D721Med (cell line): ENCODE measurements around the gene PARP1.

Experiments used
- DNase-seq: peaks from one replicate; pipeline ENCODE4 v3.0.0; 2011; ENCODE audit warnings: low spot score; ENCODE audit not compliant: insufficient read length
- FAIRE-seq: peaks from 2 replicates; lab custom pipeline; 2011; peaks lifted over from hg19 to GRCh38; lab: Jason Lieb, UNC
- TF ChIP-seq, protein P1 (sequence below): IDR thresholded peaks from 2 replicates; pipeline ENCODE4 v1.5.1; 2012; ENCODE audit warnings: mild to moderate bottlenecking, control low read depth; ENCODE audit not compliant: insufficient read depth; ENCODE audit errors: missing control alignments

The PARP1 gene

DNA sequence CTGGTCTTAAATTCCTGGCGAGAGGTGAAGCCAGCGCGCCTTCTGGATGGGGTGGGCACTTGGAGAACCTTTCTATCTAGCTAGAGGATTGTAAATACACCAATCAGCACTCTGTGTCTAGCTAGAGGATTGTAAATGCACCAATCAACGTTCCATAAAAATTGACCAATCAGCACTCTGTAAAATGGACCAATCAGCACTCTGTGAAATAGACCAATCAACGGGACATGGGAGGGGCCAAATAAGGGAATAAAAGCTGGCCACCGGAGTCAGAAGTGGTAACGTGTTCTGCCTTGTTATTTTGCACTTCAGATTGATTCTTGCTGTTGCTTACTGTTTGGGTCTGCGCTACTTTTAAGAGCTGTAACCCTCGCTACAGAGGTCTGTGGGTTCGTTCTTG lies 87.0 kb downstream of the PARP1 start:
- no peak for FAIRE-seq
- TF ChIP-seq, protein P1, sequence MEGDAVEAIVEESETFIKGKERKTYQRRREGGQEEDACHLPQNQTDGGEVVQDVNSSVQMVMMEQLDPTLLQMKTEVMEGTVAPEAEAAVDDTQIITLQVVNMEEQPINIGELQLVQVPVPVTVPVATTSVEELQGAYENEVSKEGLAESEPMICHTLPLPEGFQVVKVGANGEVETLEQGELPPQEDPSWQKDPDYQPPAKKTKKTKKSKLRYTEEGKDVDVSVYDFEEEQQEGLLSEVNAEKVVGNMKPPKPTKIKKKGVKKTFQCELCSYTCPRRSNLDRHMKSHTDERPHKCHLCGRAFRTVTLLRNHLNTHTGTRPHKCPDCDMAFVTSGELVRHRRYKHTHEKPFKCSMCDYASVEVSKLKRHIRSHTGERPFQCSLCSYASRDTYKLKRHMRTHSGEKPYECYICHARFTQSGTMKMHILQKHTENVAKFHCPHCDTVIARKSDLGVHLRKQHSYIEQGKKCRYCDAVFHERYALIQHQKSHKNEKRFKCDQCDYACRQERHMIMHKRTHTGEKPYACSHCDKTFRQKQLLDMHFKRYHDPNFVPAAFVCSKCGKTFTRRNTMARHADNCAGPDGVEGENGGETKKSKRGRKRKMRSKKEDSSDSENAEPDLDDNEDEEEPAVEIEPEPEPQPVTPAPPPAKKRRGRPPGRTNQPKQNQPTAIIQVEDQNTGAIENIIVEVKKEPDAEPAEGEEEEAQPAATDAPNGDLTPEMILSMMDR: no peak
- DNase-seq: no peak

DNA sequence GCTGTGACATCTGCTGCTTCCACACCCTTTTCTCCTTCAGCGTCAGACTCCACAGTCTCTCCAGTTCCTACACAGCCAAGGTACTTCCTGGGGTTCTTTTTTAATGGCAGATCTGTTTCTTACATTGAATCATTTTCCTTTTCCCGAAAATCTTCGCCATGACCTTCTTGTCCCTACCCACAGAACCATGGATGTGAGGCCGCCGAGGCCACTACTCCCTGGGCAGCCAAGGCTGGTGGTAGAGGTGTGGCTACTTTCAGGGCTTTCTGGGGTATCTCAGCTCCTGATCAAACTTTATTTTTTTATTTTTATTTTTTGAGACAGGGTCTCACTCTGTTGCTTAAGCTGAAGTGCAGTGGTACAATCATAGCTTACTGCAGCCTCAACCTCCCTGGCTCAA lies 89.4 kb downstream of the PARP1 start:
- DNase-seq (no peak), FAIRE-seq (no peak)
- TF ChIP-seq, protein P1: no peak

DNA sequence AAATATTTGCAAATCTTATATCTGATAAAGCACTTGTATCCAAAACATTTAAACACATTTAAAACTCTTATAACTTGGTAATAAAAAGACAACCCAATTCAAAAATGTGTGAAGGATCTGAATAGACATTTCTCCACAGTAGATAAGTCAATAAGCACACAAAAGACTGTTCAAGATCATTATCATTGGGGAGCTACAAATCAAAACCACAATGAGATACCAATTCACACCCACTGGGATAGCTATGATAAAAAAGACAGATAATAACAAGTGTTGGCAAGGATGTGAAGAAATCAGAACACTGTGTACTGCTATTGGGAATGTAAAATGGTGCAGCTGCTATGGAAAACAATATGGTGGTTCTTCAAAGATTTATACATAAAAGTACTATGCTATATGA lies 93.8 kb downstream of the PARP1 start:
- FAIRE-seq (no peak), DNase-seq (no peak)
- TF ChIP-seq, protein P1: no peak

DNA sequence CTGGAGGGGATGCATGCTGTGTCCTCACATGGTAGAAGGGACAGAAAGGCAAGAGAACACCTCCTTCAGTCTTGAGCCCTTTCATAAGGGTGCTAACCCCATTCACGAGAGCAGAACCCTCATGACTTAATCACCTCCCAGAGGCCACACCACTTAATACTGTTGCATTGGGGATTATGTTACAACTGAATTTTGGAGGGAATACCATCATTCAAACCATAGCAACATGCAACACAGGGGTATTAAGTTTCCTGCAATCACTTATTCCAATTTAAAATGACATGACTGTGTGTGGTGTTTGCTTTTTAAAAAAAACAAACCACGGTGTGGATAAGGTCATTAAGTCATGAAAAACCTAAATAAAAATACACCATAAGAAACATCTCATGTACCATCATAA lies 95.8 kb downstream of the PARP1 start:
- DNase-seq (no peak), FAIRE-seq (peak; percentile 66)
- TF ChIP-seq, protein P1: no peak

DNA sequence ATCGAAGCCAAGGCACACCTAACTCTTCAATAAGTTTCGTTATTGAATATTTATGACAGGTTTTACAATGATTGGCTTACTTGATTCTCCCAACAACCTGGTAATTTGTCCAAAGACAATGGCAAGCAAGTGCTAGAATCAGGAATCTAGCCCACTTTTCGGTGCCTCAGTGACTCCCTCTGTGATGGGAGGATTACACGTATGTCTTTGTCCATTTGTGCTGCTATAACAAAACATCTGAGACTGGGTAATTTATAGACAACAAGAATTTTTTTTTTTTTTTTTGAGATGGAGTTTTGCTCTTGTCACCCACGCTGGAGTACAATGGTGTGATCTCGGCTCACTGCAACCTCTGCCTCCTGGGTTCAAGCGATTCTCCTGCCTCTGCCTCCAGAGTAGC lies 96.5 kb downstream of the PARP1 start:
- FAIRE-seq: no peak
- TF ChIP-seq, protein P1: no peak
- no peak for DNase-seq
